Nephron (organoid): ENCODE results near the gene DGKI.

Experiments used
- H3K27ac Mint-ChIP-seq, 3 experiments: 2 replicates each; pipeline ENCODE4 v1.8.0; 2020; ENCODE audit warnings: mixed read lengths in 3 of 3, mild to moderate bottlenecking in 2 of 3, moderate library complexity in 1 of 3
- H3K27me3 Mint-ChIP-seq: 2 replicates; pipeline ENCODE4 v1.8.0; 2021; ENCODE audit warnings: low read depth, mild to moderate bottlenecking, moderate library complexity, mixed read lengths
- H3K36me3 Mint-ChIP-seq: 2 replicates; pipeline ENCODE4 v1.8.0; 2020; ENCODE audit warnings: low read depth, mixed read lengths
- H3K4me1 Mint-ChIP-seq: 2 replicates; pipeline ENCODE4 v1.8.0; 2020; ENCODE audit warnings: mixed read lengths
- H3K4me3 Mint-ChIP-seq, 3 experiments: 2 replicates each; pipeline ENCODE4 v1.8.0; 2020; ENCODE audit warnings: mild to moderate bottlenecking in 3 of 3, mixed read lengths in 3 of 3, moderate library complexity in 2 of 3
- H3K9me3 Mint-ChIP-seq: 2 replicates; pipeline ENCODE4 v1.8.0; 2020; ENCODE audit warnings: mixed read lengths
- CTCF ChIP-seq, 3 experiments: fragments of 200-600 bp; sonication (generic); IDR thresholded peaks; one replicate each; pipeline ENCODE4 v1.5.0; 2021; ENCODE audit warnings: antibody characterized with exemption in 3 of 3; ENCODE audit not compliant: unreplicated experiment in 3 of 3

DGKI gene

GRCh38 chr7:137875746-137876145 lies 29.0 kb upstream of the DGKI start:
- H3K4me1 Mint-ChIP-seq, result peaks cover 79% of the 10 kb centered on the region
- H3K27me3 Mint-ChIP-seq, result no peaks in the 10 kb centered on the region
- no peak for TF ChIP-seq CTCF (IDR thresholded peaks at IDR 0.05; ENCODE audit: unreplicated experiment in 3 of 3)
- peak overlapping the region in 2 of 3 experiments; percentile 47 to 91 for H3K27ac Mint-ChIP-seq
- no peak overlapping the region for H3K4me3 Mint-ChIP-seq
- peaks cover 88% of the 10 kb centered on the region for H3K36me3 Mint-ChIP-seq
- peaks cover 5% of the 10 kb centered on the region for H3K9me3 Mint-ChIP-seq

GRCh38 chr7:137873979-137874777 lies 27.4 kb upstream of the DGKI start:
- Mint-ChIP-seq H3K27me3 (no peaks in the 10 kb centered on the region), H3K4me3 (peak overlapping the region in 1 of 3 experiments; percentile 38), H3K27ac (peak overlapping the region; percentile 77 to 91 (median 85)), H3K4me1 (peaks cover 68% of the 10 kb centered on the region), H3K9me3 (peaks cover 11% of the 10 kb centered on the region), H3K36me3 (peaks cover 86% of the 10 kb centered on the region)
- TF ChIP-seq CTCF (IDR thresholded peaks at IDR 0.05; ENCODE audit: unreplicated experiment in 3 of 3), result no peak

GRCh38 chr7:137873524-137873923 lies 26.8 kb upstream of the DGKI start:
- Mint-ChIP-seq H3K9me3 (peaks cover 12% of the 10 kb centered on the region), H3K27me3 (no peaks in the 10 kb centered on the region), H3K4me1 (peaks cover 61% of the 10 kb centered on the region), H3K36me3 (peaks cover 82% of the 10 kb centered on the region), H3K27ac (peak overlapping the region; percentile 3 to 91 (median 51)), H3K4me3 (no peak overlapping the region)
- no peak for TF ChIP-seq CTCF (IDR thresholded peaks at IDR 0.05; ENCODE audit: unreplicated experiment in 3 of 3)

GRCh38 chr7:137871170-137871915 lies 24.6 kb upstream of the DGKI start:
- peaks cover 39% of the 10 kb centered on the region for H3K4me1 Mint-ChIP-seq
- H3K9me3 Mint-ChIP-seq, result peaks cover 25% of the 10 kb centered on the region
- H3K36me3 Mint-ChIP-seq, result peaks cover 84% of the 10 kb centered on the region
- H3K27ac Mint-ChIP-seq, result no peak overlapping the region
- no peak for TF ChIP-seq CTCF (IDR thresholded peaks at IDR 0.05; ENCODE audit: unreplicated experiment in 3 of 3)
- no peaks in the 10 kb centered on the region for H3K27me3 Mint-ChIP-seq
- no peak overlapping the region for H3K4me3 Mint-ChIP-seq

GRCh38 chr7:137870684-137871083 lies 23.9 kb upstream of the DGKI start:
- no peak overlapping the region for H3K4me3 Mint-ChIP-seq
- H3K4me1 Mint-ChIP-seq, result peaks cover 36% of the 10 kb centered on the region
- TF ChIP-seq CTCF (IDR thresholded peaks at IDR 0.05; ENCODE audit: unreplicated experiment in 3 of 3), result no peak
- no peak overlapping the region for H3K27ac Mint-ChIP-seq
- H3K36me3 Mint-ChIP-seq, result peaks cover 84% of the 10 kb centered on the region
- H3K27me3 Mint-ChIP-seq, result no peaks in the 10 kb centered on the region
- H3K9me3 Mint-ChIP-seq, result peaks cover 28% of the 10 kb centered on the region
